Measurements from ENCODE around the gene DCTN5.

The DCTN5 gene

DNA sequence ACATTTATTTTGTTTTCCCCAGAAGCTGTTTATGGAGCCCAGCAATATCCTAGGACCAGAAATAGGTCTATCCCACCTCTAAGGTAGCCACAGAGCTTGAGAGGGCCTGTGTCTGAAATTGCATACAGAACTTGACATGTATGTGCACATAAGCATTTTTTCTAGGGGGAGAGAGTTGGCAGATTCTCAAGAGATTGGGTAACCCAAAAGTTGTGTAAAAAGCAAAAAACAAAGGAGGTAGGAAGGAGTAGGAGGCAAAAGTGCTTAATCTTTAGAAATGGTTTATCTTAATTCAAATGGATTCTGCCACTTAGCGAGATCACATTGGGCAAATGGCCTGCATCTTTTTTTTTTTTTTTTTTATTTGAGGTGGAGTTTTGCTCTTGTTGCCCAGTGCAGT lies 40.9 kb downstream of the DCTN5 start:
- H3K36me3 ChIP-seq (ENCODE audit: control insufficient read depth, low read depth, low read length): peaks cover 64% of the 10 kb centered on the region
- H3K4me1 ChIP-seq (ENCODE audit: control insufficient read depth, low read depth, low read length): peaks cover 6% of the 10 kb centered on the region
- no peak overlapping the region for H3K27ac ChIP-seq (ENCODE audit: low read length)

GRCh38 chr16:23683487-23683886 lies 42.2 kb downstream of the DCTN5 start:
- H3K9ac ChIP-seq (ENCODE audit: low read length): no peak overlapping the region
- no peaks in the 10 kb centered on the region for H3K27me3 ChIP-seq (ENCODE audit: control insufficient read depth, insufficient read depth, low read length)
- H3K27ac ChIP-seq (ENCODE audit: low read length): no peak overlapping the region
- no peaks in the 10 kb centered on the region for H3K9me3 ChIP-seq (ENCODE audit: control insufficient read depth, low read depth, low read length)
- H3K36me3 ChIP-seq (ENCODE audit: control insufficient read depth, low read depth, low read length): peaks cover 77% of the 10 kb centered on the region
- H3K4me3 ChIP-seq (ENCODE audit: low read length): no peak overlapping the region
- H3K4me1 ChIP-seq (ENCODE audit: control insufficient read depth, low read depth, low read length): peaks cover 6% of the 10 kb centered on the region

More for the DNA sequence above, 40.9 kb downstream of the DCTN5 start:
- H3K4me3 ChIP-seq (ENCODE audit: low read length): no peak overlapping the region
- H3K9ac ChIP-seq (ENCODE audit: low read length): no peak overlapping the region
- no peaks in the 10 kb centered on the region for H3K27me3 ChIP-seq (ENCODE audit: control insufficient read depth, insufficient read depth, low read length)
- no peaks in the 10 kb centered on the region for H3K9me3 ChIP-seq (ENCODE audit: control insufficient read depth, low read depth, low read length)

DNA sequence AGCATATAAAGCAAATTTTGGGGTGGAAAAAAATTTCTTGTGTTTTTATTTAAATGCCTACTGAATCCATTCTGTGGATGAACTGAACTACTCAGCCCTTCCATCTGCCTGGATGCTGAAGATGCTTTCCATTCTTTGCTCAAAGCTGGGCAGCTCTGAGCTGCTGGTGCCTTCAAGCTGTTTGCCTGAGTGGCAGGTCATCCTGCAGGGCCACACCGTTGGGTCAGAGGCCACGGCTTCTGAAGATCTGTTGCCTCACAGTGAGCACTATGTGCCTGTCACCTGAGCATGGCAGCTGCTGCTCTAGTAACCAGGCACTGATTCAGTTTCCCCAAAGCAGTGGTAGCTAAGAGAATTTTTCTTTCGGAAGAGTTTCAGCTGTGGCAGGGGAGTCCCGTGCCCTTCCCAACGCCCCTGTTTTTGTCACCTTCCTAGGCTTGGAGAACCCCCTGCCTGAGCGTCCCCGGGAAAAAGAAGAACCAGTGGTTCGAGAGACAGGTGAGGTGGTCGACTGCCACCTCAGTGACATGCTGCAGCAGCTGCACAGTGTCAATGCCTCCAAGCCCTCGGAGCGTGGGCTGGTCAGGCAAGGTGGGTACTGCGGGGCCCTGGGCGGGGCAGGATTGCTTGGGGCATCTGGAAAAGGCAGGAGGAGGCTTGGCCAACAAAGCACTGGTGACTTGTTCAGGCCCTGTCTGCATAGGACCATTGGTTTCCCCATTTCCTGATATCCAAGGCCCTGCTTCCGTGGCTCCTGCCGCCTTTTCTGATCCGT lies 46.0 kb downstream of the DCTN5 start:
- Histone ChIP-seq H3K4me3 (ENCODE audit: low read length) (no peak overlapping the region), H3K27me3 (ENCODE audit: control insufficient read depth, insufficient read depth, low read length) (no peaks in the 10 kb centered on the region), H3K9me3 (ENCODE audit: control insufficient read depth, low read depth, low read length) (no peaks in the 10 kb centered on the region), H3K9ac (ENCODE audit: low read length) (no peak overlapping the region), H3K4me1 (ENCODE audit: control insufficient read depth, low read depth, low read length) (no peaks in the 10 kb centered on the region), H3K27ac (ENCODE audit: low read length) (no peak overlapping the region), H3K36me3 (ENCODE audit: control insufficient read depth, low read depth, low read length) (peaks cover 87% of the 10 kb centered on the region)

DNA sequence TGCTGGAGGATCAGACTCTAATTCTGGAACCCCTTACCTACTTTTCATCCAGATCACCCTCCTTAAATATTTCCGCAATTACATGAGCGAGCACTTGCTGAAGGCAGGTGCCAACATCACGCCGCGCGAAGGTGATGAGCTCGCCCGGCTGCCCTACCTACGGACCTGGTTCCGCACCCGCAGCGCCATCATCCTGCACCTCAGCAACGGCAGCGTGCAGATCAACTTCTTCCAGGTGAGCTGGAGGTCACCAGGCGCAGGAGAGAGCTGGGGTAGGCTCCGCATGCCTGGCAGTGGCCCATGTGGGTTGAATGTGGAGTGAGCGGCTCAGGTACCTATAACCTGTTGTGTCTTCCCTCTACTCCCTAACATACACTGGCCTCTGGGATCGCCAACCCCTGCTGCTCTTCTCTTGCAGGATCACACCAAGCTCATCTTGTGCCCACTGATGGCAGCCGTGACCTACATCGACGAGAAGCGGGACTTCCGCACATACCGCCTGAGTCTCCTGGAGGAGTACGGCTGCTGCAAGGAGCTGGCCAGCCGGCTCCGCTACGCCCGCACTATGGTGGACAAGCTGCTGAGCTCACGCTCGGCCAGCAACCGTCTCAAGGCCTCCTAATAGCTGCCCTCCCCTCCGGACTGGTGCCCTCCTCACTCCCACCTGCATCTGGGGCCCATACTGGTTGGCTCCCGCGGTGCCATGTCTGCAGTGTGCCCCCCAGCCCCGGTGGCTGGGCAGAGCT lies 48.3 kb downstream of the DCTN5 start:
- Histone ChIP-seq H3K9ac (ENCODE audit: low read length) (no peak overlapping the region), H3K9me3 (ENCODE audit: control insufficient read depth, low read depth, low read length) (no peaks in the 10 kb centered on the region), H3K4me3 (ENCODE audit: low read length) (no peak overlapping the region), H3K36me3 (ENCODE audit: control insufficient read depth, low read depth, low read length) (peaks cover 64% of the 10 kb centered on the region), H3K27ac (ENCODE audit: low read length) (no peak overlapping the region), H3K27me3 (ENCODE audit: control insufficient read depth, insufficient read depth, low read length) (no peaks in the 10 kb centered on the region), H3K4me1 (ENCODE audit: control insufficient read depth, low read depth, low read length) (peaks cover 4% of the 10 kb centered on the region)

GRCh38 chr16:23690771-23691482 lies 49.7 kb downstream of the DCTN5 start:
- peaks cover 4% of the 10 kb centered on the region for H3K4me1 ChIP-seq (ENCODE audit: control insufficient read depth, low read depth, low read length)

DNA sequence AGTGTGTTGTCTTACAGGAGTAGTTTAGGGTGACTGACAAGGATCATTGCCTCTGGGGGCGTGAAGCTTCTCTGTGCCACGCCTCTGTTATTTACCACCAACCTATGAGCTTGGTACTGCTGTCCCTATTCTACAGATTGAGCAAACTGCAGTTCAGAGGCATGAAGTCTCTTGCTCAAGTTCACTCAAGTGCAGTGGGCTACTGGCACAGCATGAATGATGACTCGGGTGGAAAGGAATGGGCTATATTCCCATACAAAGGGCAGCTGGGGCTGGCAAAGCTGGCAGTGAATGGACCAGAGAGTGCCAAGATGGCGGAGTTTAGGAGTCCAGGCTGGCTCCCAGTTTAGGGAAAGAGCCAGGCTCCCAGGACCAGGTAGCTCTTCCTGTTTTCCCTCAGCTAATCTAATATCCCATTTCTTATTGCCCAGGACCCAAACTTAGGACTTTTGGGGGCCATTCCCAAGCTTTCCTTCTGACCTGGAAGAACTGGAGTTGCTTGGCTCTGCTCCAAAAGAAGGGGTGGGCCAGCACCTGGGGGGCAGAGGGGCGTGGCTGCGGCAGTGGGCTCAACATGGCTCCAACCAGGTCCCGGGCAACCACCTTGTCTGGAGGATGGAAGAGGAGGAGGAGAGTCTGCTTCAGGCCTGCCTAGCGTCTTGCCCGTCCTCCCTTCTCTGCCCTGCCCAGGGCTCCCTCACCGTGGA lies 50.4 kb downstream of the DCTN5 start:
- Histone ChIP-seq H3K27me3 (ENCODE audit: control insufficient read depth, insufficient read depth, low read length) (no peaks in the 10 kb centered on the region), H3K4me3 (ENCODE audit: low read length) (no peak overlapping the region), H3K4me1 (ENCODE audit: control insufficient read depth, low read depth, low read length) (peaks cover 4% of the 10 kb centered on the region), H3K36me3 (ENCODE audit: control insufficient read depth, low read depth, low read length) (peaks cover 48% of the 10 kb centered on the region), H3K27ac (ENCODE audit: low read length) (no peak overlapping the region), H3K9ac (ENCODE audit: low read length) (no peak overlapping the region), H3K9me3 (ENCODE audit: control insufficient read depth, low read depth, low read length) (no peaks in the 10 kb centered on the region)

More at GRCh38 chr16:23690771-23691482, 49.7 kb downstream of the DCTN5 start:
- H3K9ac ChIP-seq (ENCODE audit: low read length): no peak overlapping the region
- no peak overlapping the region for H3K4me3 ChIP-seq (ENCODE audit: low read length)
- no peak overlapping the region for H3K27ac ChIP-seq (ENCODE audit: low read length)
- no peaks in the 10 kb centered on the region for H3K9me3 ChIP-seq (ENCODE audit: control insufficient read depth, low read depth, low read length)
- H3K27me3 ChIP-seq (ENCODE audit: control insufficient read depth, insufficient read depth, low read length): no peaks in the 10 kb centered on the region
- H3K36me3 ChIP-seq (ENCODE audit: control insufficient read depth, low read depth, low read length): peaks cover 53% of the 10 kb centered on the region

- Histone ChIP-seq H3K27ac (ENCODE audit: low read length) (no peak overlapping the region), H3K9me3 (ENCODE audit: control insufficient read depth, low read depth, low read length) (no peaks in the 10 kb centered on the region), H3K4me1 (ENCODE audit: control insufficient read depth, low read depth, low read length) (peaks cover 4% of the 10 kb centered on the region), H3K4me3 (ENCODE audit: low read length) (no peak overlapping the region), H3K36me3 (ENCODE audit: control insufficient read depth, low read depth, low read length) (peaks cover 42% of the 10 kb centered on the region), H3K9ac (ENCODE audit: low read length) (no peak overlapping the region), H3K27me3 (ENCODE audit: control insufficient read depth, insufficient read depth, low read length) (no peaks in the 10 kb centered on the region)
Observed at GRCh38 chr16:23692190-23692837, 51.0 kb downstream of the DCTN5 start.

GRCh38 chr16:23694265-23694643 lies 53.0 kb downstream of the DCTN5 start:
- Histone ChIP-seq H3K27me3 (ENCODE audit: control insufficient read depth, insufficient read depth, low read length) (no peaks in the 10 kb centered on the region), H3K4me1 (ENCODE audit: control insufficient read depth, low read depth, low read length) (peaks cover 4% of the 10 kb centered on the region), H3K4me3 (ENCODE audit: low read length) (peak overlapping the region; percentile 61), H3K27ac (ENCODE audit: low read length) (no peak overlapping the region), H3K9me3 (ENCODE audit: control insufficient read depth, low read depth, low read length) (no peaks in the 10 kb centered on the region), H3K36me3 (ENCODE audit: control insufficient read depth, low read depth, low read length) (peaks cover 22% of the 10 kb centered on the region), H3K9ac (ENCODE audit: low read length) (no peak overlapping the region)

- Histone ChIP-seq H3K36me3 (ENCODE audit: control insufficient read depth, low read depth, low read length) (peaks cover 17% of the 10 kb centered on the region), H3K27me3 (ENCODE audit: control insufficient read depth, insufficient read depth, low read length) (no peaks in the 10 kb centered on the region), H3K27ac (ENCODE audit: low read length) (no peak overlapping the region), H3K4me1 (ENCODE audit: control insufficient read depth, low read depth, low read length) (peaks cover 4% of the 10 kb centered on the region), H3K4me3 (ENCODE audit: low read length) (peak overlapping the region; percentile 61), H3K9me3 (ENCODE audit: control insufficient read depth, low read depth, low read length) (no peaks in the 10 kb centered on the region), H3K9ac (ENCODE audit: low read length) (peak overlapping the region; percentile 37)
Observed at GRCh38 chr16:23694644-23695373, 53.5 kb downstream of the DCTN5 start.

GRCh38 chr16:23695756-23696155 lies 54.5 kb downstream of the DCTN5 start:
- Histone ChIP-seq H3K36me3 (ENCODE audit: control insufficient read depth, low read depth, low read length) (peaks cover 7% of the 10 kb centered on the region), H3K4me1 (ENCODE audit: control insufficient read depth, low read depth, low read length) (peaks cover 8% of the 10 kb centered on the region), H3K9ac (ENCODE audit: low read length) (no peak overlapping the region), H3K27me3 (ENCODE audit: control insufficient read depth, insufficient read depth, low read length) (no peaks in the 10 kb centered on the region), H3K27ac (ENCODE audit: low read length) (no peak overlapping the region), H3K4me3 (ENCODE audit: low read length) (no peak overlapping the region), H3K9me3 (ENCODE audit: control insufficient read depth, low read depth, low read length) (no peaks in the 10 kb centered on the region)
